Fibroblast of lung (primary cell): Measurements from ENCODE around the gene IL15RA. TPM values are rescaled to one million over a fixed set of nuclear protein-coding genes. Genes with fewer than 3 reads are reported as not detected.

Experiments used
- DNase-seq, 2 donors: peaks; one replicate each; pipeline versions ENCODE4 v3.0.0 to v3.0.0-alpha.2; 2010; ENCODE audit warnings: low read depth in 2 of 2
- H2AFZ ChIP-seq: 2 replicates; pipeline ENCODE4 v1.5.1; 2012; ENCODE audit warnings: low read length, control low read depth, inconsistent platforms
- H3K27ac ChIP-seq: 2 replicates; pipeline ENCODE4 v1.5.1; 2011; ENCODE audit warnings: low read length, control low read depth; ENCODE audit not compliant: insufficient read depth
- H3K27me3 ChIP-seq: 2 replicates; pipeline ENCODE4 v1.5.1; 2011; ENCODE audit warnings: mild to moderate bottlenecking, low read length; ENCODE audit not compliant: control insufficient read depth, insufficient read depth
- H3K36me3 ChIP-seq: 2 replicates; pipeline ENCODE4 v1.5.1; 2011; ENCODE audit warnings: low read length; ENCODE audit not compliant: control insufficient read depth, insufficient read depth
- H3K4me1 ChIP-seq: 2 replicates; pipeline ENCODE4 v1.5.1; 2011; ENCODE audit warnings: low read length; ENCODE audit not compliant: control insufficient read depth, insufficient read depth; ENCODE audit errors: extremely low read depth
- H3K4me2 ChIP-seq: 2 replicates; pipeline ENCODE4 v1.5.1; 2011; ENCODE audit warnings: low read length, control low read depth; ENCODE audit not compliant: insufficient read depth; ENCODE audit errors: extremely low read depth
- H3K4me3 ChIP-seq, 4 experiments: fragments of 200-600 bp in 1 of 4; sonication (generic) in 1 of 4; replicated peaks in 1 of 4; 2 replicates each; pipeline ENCODE4 v1.5.1; 2011 to 2016; ENCODE audit warnings: low read length in 4 of 4, low read depth in 3 of 4, mild to moderate bottlenecking in 3 of 4, control low read depth in 2 of 4, inconsistent platforms in 1 of 4, mixed read lengths in 1 of 4; ENCODE audit not compliant: insufficient read depth in 1 of 4; ENCODE audit errors: control extremely low read depth in 1 of 4
- H3K79me2 ChIP-seq: 2 replicates; pipeline ENCODE4 v1.5.1; 2012; ENCODE audit warnings: mild to moderate bottlenecking, low read length, inconsistent platforms; ENCODE audit not compliant: control insufficient read depth, insufficient read depth
- H3K9ac ChIP-seq: 2 replicates; pipeline ENCODE4 v1.5.1; 2011; ENCODE audit warnings: mild to moderate bottlenecking, low read length, control low read depth; ENCODE audit not compliant: insufficient read depth
- H3K9me3 ChIP-seq: 2 replicates; pipeline ENCODE4 v1.5.1; 2012; ENCODE audit warnings: low read depth, low read length; ENCODE audit not compliant: control insufficient read depth, insufficient read depth
- H4K20me1 ChIP-seq: 2 replicates; pipeline ENCODE4 v1.5.1; 2011; ENCODE audit warnings: low read length; ENCODE audit not compliant: control insufficient read depth, insufficient read depth; ENCODE audit errors: extremely low read depth
- EZH2 ChIP-seq: IDR thresholded peaks from 2 replicates; pipeline ENCODE4 v1.5.1; 2012; ENCODE audit warnings: low read length, control low read depth, mild to moderate bottlenecking; ENCODE audit errors: missing control alignments
- polyA plus RNA-seq, 2 donors: library from polyadenylated mRNA; depleted of rRNA in 1 of 2; stranded (reverse) in 1 of 2; unstranded in 1 of 2; fragments of >200 nt; gene quantifications; 2 replicates each; pipeline ENCODE4 v1.2.1, GENCODE V29; 2011 to 2012; ENCODE audit warnings: missing spikeins in 1 of 2
- total RNA-seq: library from RNA; depleted of rRNA; stranded (reverse); fragments of >200 nt; gene quantifications from 2 replicates; pipeline ENCODE4 v1.2.1, GENCODE V29; 2014
- TF ChIP-seq, protein P1 (sequence below), 2 donors: IDR thresholded peaks in 1 of 2; conservative IDR thresholded peaks in 1 of 2; 1 replicate in 1 of 2; 2 replicates in 1 of 2; pipeline ENCODE4 v1.5.1; 2011 to 2012; ENCODE audit warnings: low read length in 2 of 2, control low read depth in 1 of 2, inconsistent platforms in 1 of 2, low read depth in 1 of 2, mild to moderate bottlenecking in 1 of 2

Gene IL15RA
- total and polyA plus RNA-seq, 2 donors (not counting 1 experiment from before 2014, with no cell fraction given), result 5.9 to 13.7 TPM

DNA sequence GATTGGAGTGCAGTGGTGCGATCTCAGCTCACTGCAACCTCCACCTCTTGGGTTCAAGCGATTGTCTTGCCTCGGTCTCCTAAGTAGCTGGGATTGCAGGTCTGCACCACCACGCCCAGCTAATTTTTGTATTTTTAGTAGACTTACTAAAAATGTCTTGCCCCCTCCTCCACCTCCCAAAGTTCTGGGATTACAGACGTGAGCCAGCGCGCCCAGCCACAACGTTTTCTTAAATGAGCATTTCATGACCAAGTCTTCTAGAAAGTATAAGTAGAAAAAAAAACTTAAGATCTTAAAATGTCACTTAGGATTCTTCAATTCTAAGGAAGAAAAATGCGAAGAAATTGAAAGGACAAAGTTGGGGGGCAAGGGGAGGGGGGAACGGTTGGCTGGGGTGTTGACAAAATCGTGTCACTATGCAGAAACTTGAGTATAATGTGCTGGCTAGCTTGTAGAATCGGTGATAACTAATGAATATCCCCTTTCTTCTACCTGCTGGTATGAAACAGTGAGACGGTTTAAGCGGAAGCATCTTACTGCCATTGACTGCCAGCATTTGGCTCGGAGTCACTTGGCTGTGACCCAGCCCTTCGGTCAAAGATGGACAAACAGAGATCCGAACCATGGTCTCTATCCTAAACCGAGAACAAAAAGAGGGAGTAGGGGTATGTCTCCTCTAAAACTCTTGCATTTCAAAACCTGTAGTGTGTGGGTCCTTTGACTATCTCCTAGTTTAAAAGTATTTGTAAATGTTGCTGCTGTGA, 74.7 kb downstream of the IL15RA start:
- Histone ChIP-seq H3K27ac (no peak overlapping the region), H3K9me3 (no peaks in the 10 kb centered on the region), H4K20me1 (no peaks in the 10 kb centered on the region), H3K79me2 (peaks cover 6% of the 10 kb centered on the region), H3K4me3 (no peak overlapping the region), H3K9ac (no peak overlapping the region), H2AFZ (no peak overlapping the region), H3K4me2 (no peak overlapping the region), H3K36me3 (peaks cover 3% of the 10 kb centered on the region), H3K4me1 (no peaks in the 10 kb centered on the region), H3K27me3 (no peaks in the 10 kb centered on the region)
- no peak for TF ChIP-seq EZH2
- TF ChIP-seq, protein P1, sequence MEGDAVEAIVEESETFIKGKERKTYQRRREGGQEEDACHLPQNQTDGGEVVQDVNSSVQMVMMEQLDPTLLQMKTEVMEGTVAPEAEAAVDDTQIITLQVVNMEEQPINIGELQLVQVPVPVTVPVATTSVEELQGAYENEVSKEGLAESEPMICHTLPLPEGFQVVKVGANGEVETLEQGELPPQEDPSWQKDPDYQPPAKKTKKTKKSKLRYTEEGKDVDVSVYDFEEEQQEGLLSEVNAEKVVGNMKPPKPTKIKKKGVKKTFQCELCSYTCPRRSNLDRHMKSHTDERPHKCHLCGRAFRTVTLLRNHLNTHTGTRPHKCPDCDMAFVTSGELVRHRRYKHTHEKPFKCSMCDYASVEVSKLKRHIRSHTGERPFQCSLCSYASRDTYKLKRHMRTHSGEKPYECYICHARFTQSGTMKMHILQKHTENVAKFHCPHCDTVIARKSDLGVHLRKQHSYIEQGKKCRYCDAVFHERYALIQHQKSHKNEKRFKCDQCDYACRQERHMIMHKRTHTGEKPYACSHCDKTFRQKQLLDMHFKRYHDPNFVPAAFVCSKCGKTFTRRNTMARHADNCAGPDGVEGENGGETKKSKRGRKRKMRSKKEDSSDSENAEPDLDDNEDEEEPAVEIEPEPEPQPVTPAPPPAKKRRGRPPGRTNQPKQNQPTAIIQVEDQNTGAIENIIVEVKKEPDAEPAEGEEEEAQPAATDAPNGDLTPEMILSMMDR (conservative IDR thresholded peaks at IDR 0.05 in 1 of 2, IDR thresholded peaks at IDR 0.05 in 1 of 2; ENCODE audit: low read depth in 1 of 2, low read length in 2 of 2), result no peak
- DNase-seq, result no peak

Other genes with a start within 250 kb of the IL15RA start
- 474 and 483 TPM in 2 replicates for gene GDI2, start 164.1 kb downstream of the IL15RA start, total RNA-seq
- gene GDI2, start 164.1 kb downstream of the IL15RA start, polyA plus RNA-seq, result 287 and 291 TPM in 2 replicates
- gene ANKRD16, start 87.7 kb downstream of the IL15RA start, total RNA-seq, result 7.2 and 9.9 TPM in 2 replicates
- gene ANKRD16, start 87.7 kb downstream of the IL15RA start, polyA plus RNA-seq, result 4.0 and 4.9 TPM in 2 replicates
- 95.0 and 97.8 TPM in 2 replicates for gene FBH1, start 87.3 kb downstream of the IL15RA start, total RNA-seq
- 53.6 and 59.4 TPM in 2 replicates for gene FBH1, start 87.3 kb downstream of the IL15RA start, polyA plus RNA-seq
- not detected in 2 replicates for gene IL2RA, start 84.8 kb upstream of the IL15RA start, total RNA-seq
- not detected in 2 replicates for gene IL2RA, start 84.8 kb upstream of the IL15RA start, polyA plus RNA-seq
- gene RBM17, start 111.5 kb upstream of the IL15RA start, total RNA-seq, result 46.1 and 56.8 TPM in 2 replicates
- gene RBM17, start 111.5 kb upstream of the IL15RA start, polyA plus RNA-seq, result 28.9 and 32.5 TPM in 2 replicates
- gene PFKFB3, start 225.4 kb upstream of the IL15RA start, total RNA-seq, result 22.9 and 25.8 TPM in 2 replicates
- gene PFKFB3, start 225.4 kb upstream of the IL15RA start, polyA plus RNA-seq, result 14.2 and 15.5 TPM in 2 replicates